Urinary bladder (tissue), 4 donors: Measurements from ENCODE around the gene LRRN1. TPM values are rescaled to one million over a fixed set of nuclear protein-coding genes. Genes with fewer than 3 reads are reported as not detected.
"Not testable (repeated sequence)": the region's sequence is repeated elsewhere in the genome, so short reads cannot be mapped to it uniquely, and the experiment has no call there.

ENCODE experiments used
- DNase-seq: peaks from one replicate; pipeline ENCODE4 v3.0.0-alpha.2; 2015; ENCODE audit errors: extremely low spot score
- H3K27ac ChIP-seq: one replicate; pipeline ENCODE4 v1.5.1; 2013; ENCODE audit warnings: low read depth, mild to moderate bottlenecking, moderate library complexity
- H3K36me3 ChIP-seq: one replicate; pipeline ENCODE4 v1.6.1; 2013; ENCODE audit warnings: mild to moderate bottlenecking, moderate library complexity; ENCODE audit not compliant: insufficient read depth
- H3K4me1 ChIP-seq: one replicate; pipeline ENCODE4 v1.6.1; 2013; ENCODE audit warnings: mild to moderate bottlenecking, moderate library complexity; ENCODE audit not compliant: insufficient read depth
- H3K4me3 ChIP-seq: one replicate; pipeline ENCODE4 v1.5.1; 2013; ENCODE audit warnings: low read depth, low read length
- WGBS: extraction: QIAGEN DNeasy Blood & Tissue Kit; methylation state at CpG from one replicate; pipeline ENCODE4 v1.1.7; 2013; 5-methylcytosine and 5-hydroxymethylcytosine counted together
- polyA plus RNA-seq: library from polyadenylated mRNA; stranded (reverse); fragments of 200-250 nt; gene quantifications from one replicate; pipeline ENCODE4 v1.2.3, GENCODE V29; 2013
- total RNA-seq: library from RNA; depleted of rRNA; stranded (reverse); fragments of >200 nt; gene quantifications from one replicate; pipeline ENCODE4 v1.2.3, GENCODE V29; 2014
- donor health status: healthy with polysubstance abuse.
- donor health status: healthy.

LRRN1 gene
- total and polyA plus RNA-seq, 2 donors = 0.87 to 18.2 TPM

- no peak for DNase-seq
- 73% methylated on average over 3 of the region's 3 CpGs for WGBS
- Histone ChIP-seq H3K4me3 (no peak overlapping the region), H3K36me3 (no peaks in the 10 kb centered on the region), H3K27ac (no peak overlapping the region), H3K4me1 (no peaks in the 10 kb centered on the region)
Measured at GRCh38 chr3:3825035-3825434, 25.8 kb downstream of the LRRN1 start.

DNA sequence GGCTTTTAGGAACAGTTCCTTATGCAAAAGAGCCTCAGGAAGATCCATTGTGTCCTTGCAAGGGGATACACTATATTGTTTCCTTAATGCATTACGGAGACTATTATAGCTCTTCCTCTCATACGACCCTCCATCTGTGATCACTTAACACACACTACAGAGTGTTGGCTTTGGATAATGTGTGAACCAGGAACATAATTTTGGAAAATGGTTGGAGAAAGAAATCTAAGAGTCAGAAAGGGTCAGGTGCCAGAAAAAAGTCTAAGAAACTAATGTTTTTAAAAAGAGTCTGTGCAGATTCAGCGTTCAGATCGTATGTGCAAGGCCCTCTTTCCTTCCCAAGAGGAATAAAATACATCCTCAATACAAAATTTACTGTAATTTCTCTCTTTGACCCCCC, 27.3 kb downstream of the LRRN1 start:
- 85% methylated on average over 4 of the region's 4 CpGs for WGBS
- Histone ChIP-seq H3K4me1 (no peaks in the 10 kb centered on the region), H3K36me3 (no peaks in the 10 kb centered on the region), H3K27ac (no peak overlapping the region), H3K4me3 (no peak overlapping the region)
- no peak for DNase-seq

GRCh38 chr3:3827111-3827510, 27.9 kb downstream of the LRRN1 start:
- no peak overlapping the region for H3K4me3 ChIP-seq
- H3K4me1 ChIP-seq = no peaks in the 10 kb centered on the region
- no peak for DNase-seq
- WGBS = 89% methylated on average over 1 of the region's 1 CpG
- no peak overlapping the region for H3K27ac ChIP-seq
- H3K36me3 ChIP-seq = no peaks in the 10 kb centered on the region

DNA sequence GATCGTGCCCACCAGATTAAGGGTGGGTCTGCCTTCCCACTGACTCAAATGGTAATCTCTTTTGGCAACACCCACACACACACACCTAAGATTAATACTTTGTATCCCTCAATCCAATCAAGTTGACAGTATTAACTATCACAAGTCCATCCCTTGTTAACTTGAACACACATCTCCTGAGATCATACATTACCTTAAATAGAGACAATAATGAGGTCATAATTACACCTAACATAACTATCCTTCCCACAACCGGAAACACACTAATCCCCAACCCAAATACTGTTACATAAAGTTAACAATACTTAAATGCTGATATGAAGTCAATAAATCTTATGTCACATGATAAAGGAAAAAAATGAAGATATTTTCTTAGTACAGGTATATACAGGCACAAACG, 29.2 kb downstream of the LRRN1 start:
- H3K36me3 ChIP-seq, H3K4me1 ChIP-seq, H3K27ac ChIP-seq, DNase-seq, H3K4me3 ChIP-seq: not testable (repeated sequence)
- WGBS = 60% methylated on average over 3 of the region's 3 CpGs

GRCh38 chr3:3836845-3837244, 37.6 kb downstream of the LRRN1 start:
- WGBS = 86% methylated on average over 3 of the region's 3 CpGs
- Histone ChIP-seq H3K27ac (no peak overlapping the region), H3K36me3 (no peaks in the 10 kb centered on the region), H3K4me3 (no peak overlapping the region), H3K4me1 (no peaks in the 10 kb centered on the region)
- no peak for DNase-seq

DNA sequence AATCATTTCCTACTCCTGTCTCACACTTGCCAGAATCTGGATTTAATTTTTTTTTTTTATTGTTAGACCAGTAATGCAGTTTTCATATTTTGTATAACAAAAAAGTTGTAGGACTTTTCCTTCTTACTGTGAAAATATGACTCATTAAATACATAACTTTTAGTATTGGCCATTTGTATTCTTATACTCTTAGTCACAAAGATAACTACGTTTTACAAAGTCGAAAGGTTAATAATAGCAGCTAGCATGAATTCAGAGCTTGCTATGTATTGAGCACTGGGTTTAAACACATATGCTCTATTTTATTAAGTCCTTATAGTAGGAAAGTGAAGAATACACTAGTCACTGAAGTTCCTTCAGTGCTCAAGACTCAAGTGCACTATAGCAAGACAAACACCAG, 43.1 kb downstream of the LRRN1 start:
- Histone ChIP-seq H3K4me1 (no peaks in the 10 kb centered on the region), H3K4me3 (no peak overlapping the region), H3K27ac (no peak overlapping the region), H3K36me3 (no peaks in the 10 kb centered on the region)
- no peak for DNase-seq
- 81% methylated on average over 2 of the region's 2 CpGs for WGBS

DNA sequence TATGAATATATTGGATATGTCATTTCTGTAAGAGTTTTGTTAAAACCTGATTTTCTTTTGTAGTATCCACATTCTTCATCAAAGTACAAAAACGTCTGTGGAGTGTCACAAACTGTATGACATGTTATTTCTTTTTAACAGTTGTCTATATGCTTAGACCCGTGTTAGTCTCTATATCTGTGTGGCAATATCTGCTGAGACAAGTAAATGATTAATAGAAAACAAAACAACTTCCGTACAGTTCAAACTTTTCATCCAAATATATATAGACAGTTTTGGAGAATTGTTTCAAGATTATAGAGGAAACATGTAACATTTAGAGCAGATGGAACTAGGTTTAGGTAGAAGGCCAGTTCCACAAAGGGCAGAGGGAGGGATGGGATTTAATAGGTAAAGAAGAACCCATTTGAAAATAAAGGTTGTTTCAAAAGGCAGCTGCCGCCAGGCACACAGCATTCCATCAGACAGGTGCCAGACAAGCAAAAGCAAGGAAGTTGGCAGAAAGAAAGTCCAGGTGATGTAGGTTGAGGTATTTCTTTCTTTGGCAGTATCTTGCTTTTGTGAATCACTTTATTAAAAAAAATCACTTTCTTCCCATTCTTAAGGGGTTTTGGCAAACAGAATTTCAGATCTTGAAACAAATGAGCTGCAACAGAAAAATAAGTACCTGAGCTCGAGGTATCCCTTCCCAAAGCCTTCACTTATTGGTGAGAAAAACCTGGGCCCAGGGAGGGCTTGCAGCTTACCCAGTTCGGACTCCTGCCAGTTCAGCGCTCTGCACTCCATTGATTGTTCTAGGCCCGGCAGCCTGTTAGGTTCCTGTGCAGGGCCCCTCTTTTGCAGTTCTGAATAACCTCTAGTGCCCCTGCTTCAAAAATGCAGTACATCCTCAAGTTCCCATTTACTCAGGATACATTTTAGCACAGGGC, 49.0 kb downstream of the LRRN1 start:
- DNase-seq = no peak
- H3K4me1 ChIP-seq = no peaks in the 10 kb centered on the region
- WGBS = 79% methylated on average over 8 of the region's 8 CpGs
- no peaks in the 10 kb centered on the region for H3K36me3 ChIP-seq
- H3K4me3 ChIP-seq = no peak overlapping the region
- no peak overlapping the region for H3K27ac ChIP-seq

DNA sequence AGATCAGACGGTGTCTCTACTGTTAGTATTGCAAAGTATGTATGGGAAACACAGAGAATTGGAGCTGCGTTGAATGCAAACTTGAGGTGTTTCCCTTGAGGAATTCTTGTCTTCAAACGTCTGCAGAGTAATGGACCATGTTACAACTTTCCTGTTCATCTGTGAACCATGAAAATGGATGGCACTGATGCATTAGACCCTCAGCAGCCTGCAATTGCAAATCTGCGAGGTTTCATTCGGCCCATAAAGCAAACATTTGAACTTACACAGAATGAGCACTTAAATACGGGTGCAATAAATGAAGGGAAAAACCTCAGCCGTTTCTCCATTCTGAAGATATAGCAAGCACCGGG, 49.7 kb downstream of the LRRN1 start:
- no peak for DNase-seq
- Histone ChIP-seq H3K27ac (no peak overlapping the region), H3K4me3 (no peak overlapping the region), H3K36me3 (no peaks in the 10 kb centered on the region), H3K4me1 (no peaks in the 10 kb centered on the region)
- WGBS = 75% methylated on average over 8 of the region's 8 CpGs

DNA sequence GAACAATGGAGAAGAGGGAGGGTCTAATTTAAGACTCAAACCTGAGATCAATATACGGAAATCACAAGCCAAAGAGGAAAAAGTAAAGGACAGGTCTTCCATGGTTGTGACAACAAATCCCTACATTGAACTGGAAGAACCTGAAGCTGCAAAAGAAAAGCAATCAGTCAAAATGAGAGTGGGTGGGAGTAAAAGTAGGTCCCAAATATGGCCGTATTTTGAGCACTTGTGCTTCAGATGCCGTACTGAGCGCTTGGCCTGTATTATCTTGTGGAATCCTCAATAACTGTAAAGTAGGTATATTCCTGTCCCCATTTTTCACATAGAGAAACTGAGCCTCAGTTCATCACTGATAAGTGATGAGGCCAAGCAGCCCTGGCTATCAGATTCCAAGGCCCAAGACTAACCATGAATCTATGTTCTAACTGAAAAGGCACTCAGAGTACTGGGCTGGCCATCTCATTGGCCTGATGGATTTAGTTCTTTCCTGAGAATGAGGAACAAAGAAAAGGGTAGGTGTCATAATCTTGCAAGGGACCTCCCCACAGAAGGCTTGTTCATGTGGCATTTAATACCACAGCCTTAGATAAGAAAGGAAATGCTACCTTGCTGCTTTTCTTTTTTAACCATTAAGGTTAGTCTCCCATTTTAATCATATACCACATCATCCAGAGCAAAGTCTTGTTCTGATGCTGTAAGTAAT, 52.5 kb downstream of the LRRN1 start:
- no peaks in the 10 kb centered on the region for H3K36me3 ChIP-seq
- 95% methylated on average over 4 of the region's 4 CpGs for WGBS
- DNase-seq = no peak
- no peak overlapping the region for H3K27ac ChIP-seq
- H3K4me1 ChIP-seq = no peaks in the 10 kb centered on the region
- no peak overlapping the region for H3K4me3 ChIP-seq

- Histone ChIP-seq H3K4me1 (no peaks in the 10 kb centered on the region), H3K4me3 (no peak overlapping the region), H3K27ac (no peak overlapping the region), H3K36me3 (no peaks in the 10 kb centered on the region)
- no peak for DNase-seq
- WGBS = 77% methylated on average over 1 of the region's 1 CpG
Measured at GRCh38 chr3:3853544-3853943, 54.3 kb downstream of the LRRN1 start.

- no peak for DNase-seq
- no peak overlapping the region for H3K27ac ChIP-seq
- no peaks in the 10 kb centered on the region for H3K36me3 ChIP-seq
- H3K4me3 ChIP-seq = no peak overlapping the region
- no peaks in the 10 kb centered on the region for H3K4me1 ChIP-seq
Measured at GRCh38 chr3:3855056-3855455, 55.8 kb downstream of the LRRN1 start.

DNA sequence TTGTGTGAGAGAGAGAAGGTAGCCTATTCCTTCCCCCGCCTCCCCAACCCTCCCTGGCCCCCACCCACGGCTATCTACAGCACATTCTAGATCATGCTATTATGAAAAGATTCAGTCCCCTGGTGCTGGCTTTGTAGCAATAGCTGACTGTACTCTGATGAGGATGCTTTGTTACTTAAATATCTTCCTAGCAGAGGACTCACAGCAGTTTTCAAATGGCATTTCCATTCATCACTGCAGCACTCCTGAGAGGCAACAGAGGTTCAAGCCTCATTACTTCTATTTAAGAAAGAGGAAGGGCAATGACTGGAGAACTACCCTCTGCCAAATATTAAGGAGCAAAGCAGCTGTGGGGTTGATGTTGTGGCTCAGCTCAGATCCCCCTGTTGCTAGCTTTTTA, 61.0 kb downstream of the LRRN1 start:
- Histone ChIP-seq H3K27ac (no peak overlapping the region), H3K36me3 (no peaks in the 10 kb centered on the region), H3K4me3 (no peak overlapping the region), H3K4me1 (no peaks in the 10 kb centered on the region)
- WGBS = 63% methylated on average over 2 of the region's 2 CpGs
- no peak for DNase-seq

DNA sequence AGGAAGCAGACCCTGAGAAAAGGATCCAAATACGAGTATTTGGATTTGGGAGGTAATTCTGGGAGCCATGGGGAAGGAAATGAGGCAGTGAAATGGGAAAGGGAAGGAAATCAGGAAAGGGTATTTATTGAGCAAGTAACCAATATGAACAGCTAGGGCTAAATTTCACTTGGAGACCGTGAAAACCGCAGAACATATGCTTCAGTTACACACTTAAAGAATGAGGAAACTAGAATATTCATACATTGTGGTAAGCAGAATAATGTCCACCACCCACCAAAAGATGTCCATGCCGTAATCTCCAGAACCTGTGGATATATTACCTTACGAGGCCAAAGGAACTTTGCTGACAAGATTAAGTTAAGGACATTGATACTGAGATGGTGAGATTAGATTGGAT, 63.3 kb downstream of the LRRN1 start:
- Histone ChIP-seq H3K36me3 (no peaks in the 10 kb centered on the region), H3K4me3 (no peak overlapping the region)

DNA sequence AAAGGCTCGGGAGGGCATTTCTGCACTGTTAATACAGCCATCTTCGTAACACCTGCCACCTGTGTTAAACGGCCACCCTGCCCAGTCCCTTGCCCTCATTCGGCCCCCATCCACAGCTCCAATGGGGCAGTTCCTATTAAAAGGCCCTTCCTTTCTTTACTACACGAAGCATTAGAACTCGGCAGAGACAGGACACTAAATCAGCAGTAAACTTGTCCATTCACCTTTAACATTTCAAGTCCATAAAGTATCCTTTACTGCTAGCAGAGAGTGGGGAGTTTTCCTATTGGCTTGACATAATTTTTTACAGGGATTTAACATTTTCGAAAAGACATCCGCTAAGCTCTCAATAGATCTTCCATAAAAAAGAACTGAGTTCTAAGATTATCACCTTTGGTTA, 76.3 kb downstream of the LRRN1 start:
- no peak overlapping the region for H3K4me3 ChIP-seq
- no peaks in the 10 kb centered on the region for H3K4me1 ChIP-seq
- no peak overlapping the region for H3K27ac ChIP-seq
- H3K36me3 ChIP-seq = no peaks in the 10 kb centered on the region
- no peak for DNase-seq
- WGBS = 46% methylated on average over 8 of the region's 8 CpGs

More for the DNA sequence above, 63.3 kb downstream of the LRRN1 start:
- Histone ChIP-seq H3K4me1 (no peaks in the 10 kb centered on the region), H3K27ac (no peak overlapping the region)
- 87% methylated on average over 5 of the region's 5 CpGs for WGBS
- DNase-seq = no peak
